Progenitor cell of endocrine pancreas (in vitro differentiated cells): Measurements from ENCODE around the gene UBXN2A. TPM values are rescaled to one million over a fixed set of nuclear protein-coding genes. Genes with fewer than 3 reads are reported as not detected.

Experiments
- DNase-seq: peaks from one replicate; pipeline ENCODE4 v3.0.0; 2021; ENCODE audit warnings: low spot score; ENCODE audit not compliant: unreplicated experiment
- H3K27ac Mint-ChIP-seq: 2 replicates; pipeline ENCODE4 v1.8.0; 2021; ENCODE audit warnings: mild to moderate bottlenecking, moderate library complexity, mixed read lengths
- H3K27me3 Mint-ChIP-seq: 2 replicates; pipeline ENCODE4 v1.8.0; 2021; ENCODE audit warnings: mixed read lengths
- H3K36me3 Mint-ChIP-seq: 2 replicates; pipeline ENCODE4 v1.8.0; 2022; ENCODE audit warnings: mixed read lengths; ENCODE audit not compliant: insufficient read depth
- H3K4me1 Mint-ChIP-seq: 2 replicates; pipeline ENCODE4 v1.8.0; 2021; ENCODE audit warnings: low read depth, mixed read lengths
- H3K4me3 Mint-ChIP-seq: 2 replicates; pipeline ENCODE4 v1.8.0; 2021; ENCODE audit warnings: low read depth, mild to moderate bottlenecking, moderate library complexity, mixed read lengths
- H3K9me3 Mint-ChIP-seq: 2 replicates; pipeline ENCODE4 v1.8.0; 2021; ENCODE audit warnings: low read depth, mixed read lengths
- CTCF ChIP-seq: fragments of 200-600 bp; sonication (generic); IDR thresholded peaks from one replicate; pipeline ENCODE4 v1.5.0; 2021; ENCODE audit warnings: antibody characterized with exemption, mild to moderate bottlenecking; ENCODE audit not compliant: unreplicated experiment
- total RNA-seq: library from RNA; stranded (reverse); gene quantifications from 2 replicates; pipeline ENCODE4 v1.2.1, GENCODE V29; 2021

The UBXN2A gene
- total RNA-seq, 1 donor from 2014 or later: 24.1 TPM

DNA sequence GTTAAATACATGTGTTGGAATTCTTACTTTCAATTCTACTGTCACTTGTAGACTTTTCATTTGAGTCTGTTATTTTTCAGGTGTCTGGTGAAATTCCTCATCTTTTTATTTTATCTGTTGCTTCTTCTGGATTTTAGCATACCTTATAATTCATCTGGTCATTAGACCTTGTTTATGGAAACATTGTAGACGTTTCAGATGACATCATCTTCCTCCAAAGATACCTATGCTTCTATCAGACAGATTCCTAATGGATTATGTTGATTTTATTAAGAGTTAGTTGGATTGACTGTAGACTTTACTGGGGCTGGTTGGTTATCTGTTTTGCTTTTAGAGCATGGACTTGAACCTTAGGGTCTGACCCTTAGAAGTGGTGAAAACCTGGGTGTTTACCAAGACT, 54.3 kb downstream of the UBXN2A start:
- TF ChIP-seq CTCF: no peak
- no peak overlapping the region for H3K4me3 Mint-ChIP-seq
- no peaks in the 10 kb centered on the region for H3K27me3 Mint-ChIP-seq
- peak overlapping the region; percentile 22 for H3K27ac Mint-ChIP-seq
- no peaks in the 10 kb centered on the region for H3K4me1 Mint-ChIP-seq
- H3K36me3 Mint-ChIP-seq: peaks cover 9% of the 10 kb centered on the region
- DNase-seq: no peak
- no peaks in the 10 kb centered on the region for H3K9me3 Mint-ChIP-seq

DNA sequence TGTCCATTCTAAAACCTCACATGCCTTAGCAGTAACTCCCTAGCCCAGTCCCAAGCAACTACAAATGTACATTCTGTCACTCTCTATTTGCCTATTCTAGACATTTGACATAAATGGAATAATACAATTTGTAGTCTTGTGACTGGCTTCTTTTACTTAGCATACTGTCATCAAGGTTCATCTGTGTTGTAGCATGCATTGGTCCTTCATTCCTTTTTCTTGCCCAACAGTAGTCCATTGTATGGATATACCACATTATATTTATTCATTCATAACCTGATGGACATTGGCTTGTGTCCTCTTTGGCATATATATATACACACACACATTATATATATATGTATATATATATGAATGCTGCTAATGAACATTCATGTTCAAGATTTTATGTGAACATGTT, 67.4 kb downstream of the UBXN2A start:
- H3K36me3 Mint-ChIP-seq: peaks cover 2% of the 10 kb centered on the region
- H3K27me3 Mint-ChIP-seq: peaks cover 35% of the 10 kb centered on the region
- peaks cover 12% of the 10 kb centered on the region for H3K4me1 Mint-ChIP-seq
- no peak for DNase-seq
- TF ChIP-seq CTCF: no peak
- no peak overlapping the region for H3K4me3 Mint-ChIP-seq
- H3K9me3 Mint-ChIP-seq: no peaks in the 10 kb centered on the region
- no peak overlapping the region for H3K27ac Mint-ChIP-seq

- Mint-ChIP-seq H3K9me3 (no peaks in the 10 kb centered on the region), H3K4me1 (peaks cover 6% of the 10 kb centered on the region), H3K4me3 (peak overlapping the region; percentile 59), H3K27me3 (peaks cover 36% of the 10 kb centered on the region), H3K36me3 (no peaks in the 10 kb centered on the region), H3K27ac (no peak overlapping the region)
- DNase-seq: no peak
- TF ChIP-seq CTCF: no peak
Observed at GRCh38 chr2:24008672-24009366, 68.6 kb downstream of the UBXN2A start.

GRCh38 chr2:24009367-24009679, 69.1 kb downstream of the UBXN2A start:
- H3K4me1 Mint-ChIP-seq: peaks cover 6% of the 10 kb centered on the region
- TF ChIP-seq CTCF: no peak
- H3K27me3 Mint-ChIP-seq: peaks cover 36% of the 10 kb centered on the region
- no peak overlapping the region for H3K27ac Mint-ChIP-seq
- no peaks in the 10 kb centered on the region for H3K9me3 Mint-ChIP-seq
- DNase-seq: no peak
- no peaks in the 10 kb centered on the region for H3K36me3 Mint-ChIP-seq
- H3K4me3 Mint-ChIP-seq: peak overlapping the region; percentile 59

DNA sequence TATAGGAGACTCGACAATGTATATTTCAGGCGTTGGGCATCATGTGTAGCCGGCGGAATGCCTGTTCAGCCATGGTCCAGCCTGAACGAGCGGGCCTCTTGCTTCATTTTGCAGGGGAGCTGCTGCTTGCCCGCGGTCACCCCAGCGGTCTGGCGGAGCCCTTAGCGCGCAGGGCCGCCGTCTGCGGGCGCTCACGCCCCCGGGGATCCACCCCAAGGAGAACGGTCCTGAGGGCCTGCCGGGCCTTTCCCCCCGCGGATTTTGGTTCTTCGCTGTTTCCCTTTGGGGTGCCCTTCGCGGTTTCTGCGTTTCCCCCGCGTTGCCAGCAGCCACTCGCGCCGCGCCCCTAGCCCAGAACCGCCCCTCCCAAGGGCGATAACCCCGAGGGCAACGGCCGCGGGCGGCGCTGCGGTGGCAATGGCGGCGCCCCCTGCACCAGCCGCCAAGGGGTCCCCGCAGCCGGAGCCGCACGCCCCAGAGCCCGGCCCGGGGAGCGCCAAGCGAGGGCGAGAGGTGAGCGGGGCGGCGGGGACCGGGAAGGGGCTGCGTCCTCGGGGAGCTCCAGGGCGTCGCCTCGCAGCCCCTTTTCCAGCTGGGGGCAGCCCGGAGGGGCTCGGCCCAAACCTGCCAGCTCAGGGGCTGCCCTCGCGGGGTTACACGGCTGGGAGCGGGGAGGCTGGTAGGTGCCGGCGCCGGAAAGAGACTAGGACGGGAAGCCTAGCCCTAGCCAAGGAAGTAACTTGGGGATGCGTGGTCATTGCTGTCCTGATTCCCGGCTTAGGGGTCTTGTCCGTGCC, 69.6 kb downstream of the UBXN2A start, which contains the start of gene MFSD2B:
Gene MFSD2B, plus strand, starts transcription at position 406 of the 797 bp plus-strand sequence. Its CDS starts 12 bp downstream, at position 418.
- Mint-ChIP-seq H3K4me1 (peaks cover 6% of the 10 kb centered on the region), H3K27me3 (peaks cover 36% of the 10 kb centered on the region), H3K9me3 (no peaks in the 10 kb centered on the region), H3K4me3 (peak within 1 kb of the TSS; percentile 59), H3K36me3 (no peaks in the 10 kb centered on the region), H3K27ac (no peak within 1 kb of the TSS)
- no peak for DNase-seq
- TF ChIP-seq CTCF: peak; percentile 12
